Posterior vena cava (tissue), 2 donors: ENCODE data around the gene C2. TPM values are rescaled to one million over a fixed set of nuclear protein-coding genes. Genes with fewer than 3 reads are reported as not detected.

Experiments used
- DNase-seq: peaks from one replicate; pipeline ENCODE4 v3.0.0-alpha.2; 2020; ENCODE audit warnings: low spot score
- intact Hi-C, 2 donors: fragments of 100-400 bp; cut with DNase I; formaldehyde crosslinking; loops; one replicate each; pipeline versions ENCODE4 v1.14.1 to v1.14.2; 2022 to 2023
- total RNA-seq, 2 donors: library from RNA; stranded (reverse); fragmentation: NEBNext Ultra II Directional; extraction: Animal tissue kit (Norgen Biotek cat#: 25700); gene quantifications; one replicate each; pipeline ENCODE4 v1.2.1, GENCODE V29; 2021
- donor health status: DM: yes; HTN: yes; CAD: no.
- donor health status: DM: yes; HTN: yes; CAD: no.

The C2 gene
- total RNA-seq, 2 donors from 2014 or later, result 14.0 to 59.6 TPM

DNA sequence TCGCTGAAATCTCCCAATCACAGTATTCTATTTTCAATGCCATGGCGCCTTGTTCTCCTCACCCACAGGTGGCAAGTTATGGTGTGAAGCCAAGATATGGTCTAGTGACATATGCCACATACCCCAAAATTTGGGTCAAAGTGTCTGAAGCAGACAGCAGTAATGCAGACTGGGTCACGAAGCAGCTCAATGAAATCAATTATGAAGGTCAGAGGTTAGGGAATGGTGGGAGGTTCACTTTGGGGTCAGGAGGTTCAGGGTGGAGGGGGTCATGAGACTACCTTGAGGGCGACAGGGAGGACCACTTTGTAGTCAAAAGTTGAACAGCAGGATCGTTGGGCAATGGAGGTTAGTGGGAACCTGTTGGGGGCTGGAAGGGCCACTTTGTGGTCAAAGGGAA is 20.8 kb downstream of the C2 start:
- DNase-seq, result no peak
- intact Hi-C loops, result no loop called here

- no peak for DNase-seq
- intact Hi-C loops, result no loop called here
Observed at GRCh38 chr6:31948753-31949413, 21.4 kb downstream of the C2 start.

DNA sequence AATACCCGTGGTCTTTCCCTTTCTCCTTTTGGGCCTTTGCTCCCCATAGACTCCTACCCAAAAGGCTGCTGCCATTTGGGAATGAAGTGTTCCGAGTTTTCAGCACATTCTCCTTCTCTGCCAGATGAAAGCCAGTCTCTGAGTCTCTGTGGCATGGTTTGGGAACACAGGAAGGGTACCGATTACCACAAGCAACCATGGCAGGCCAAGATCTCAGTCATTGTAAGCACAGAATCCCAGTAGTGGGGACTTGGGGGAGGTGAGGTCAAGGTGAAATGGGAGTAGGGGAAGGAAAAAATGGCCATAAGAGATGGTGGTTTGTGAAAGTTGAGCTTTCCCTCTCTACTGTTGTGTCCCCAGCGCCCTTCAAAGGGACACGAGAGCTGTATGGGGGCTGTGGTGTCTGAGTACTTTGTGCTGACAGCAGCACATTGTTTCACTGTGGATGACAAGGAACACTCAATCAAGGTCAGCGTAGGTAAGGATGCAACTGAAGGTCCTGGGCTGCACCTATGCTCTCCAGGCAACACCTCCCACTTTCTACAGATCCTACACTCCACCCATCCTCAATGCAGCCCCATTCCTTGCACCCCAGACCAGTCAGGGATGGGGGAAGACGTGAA is 22.5 kb downstream of the C2 start:
- intact Hi-C loops, result loop anchor here (5.0 kb wide), 2 partner anchors 48 to 273 kb away; partner anchors contain the start of gene ZBTB12 (in 2 of the 2)
- no peak for DNase-seq

- intact Hi-C loops, result loop anchor here (5.0 kb wide), 2 partner anchors 50 to 275 kb away; partner anchors contain the start of gene ZBTB12 (in 2 of the 2)
- no peak for DNase-seq
Observed at GRCh38 chr6:31952140-31952805, 24.8 kb downstream of the C2 start.

GRCh38 chr6:31952890-31953289 is 25.4 kb downstream of the C2 start:
- no peak for DNase-seq
- intact Hi-C loops, result loop anchor here (5.0 kb wide), 2 partner anchors 51 to 276 kb away; partner anchors contain the start of gene ZBTB12 (in 2 of the 2)

DNA sequence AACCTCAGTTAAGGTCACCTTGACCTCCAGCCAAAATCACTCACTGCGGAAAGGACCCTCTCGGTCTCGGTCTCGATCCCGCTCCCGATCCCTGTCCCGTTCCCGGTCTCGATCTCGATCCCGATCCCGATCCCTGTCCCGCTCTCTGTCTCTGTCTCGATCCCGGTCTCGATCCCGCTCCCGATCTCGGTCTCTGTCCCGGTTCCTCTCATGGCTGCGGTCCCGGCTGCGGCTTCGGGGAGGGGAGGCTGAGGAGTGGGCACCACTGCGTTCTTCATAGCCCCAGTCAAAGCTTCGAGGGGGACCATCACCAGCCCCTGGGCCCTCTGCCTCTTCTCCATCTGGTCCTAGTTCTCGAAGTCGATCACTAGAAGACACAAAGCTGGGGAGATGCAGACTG is 27.0 kb downstream of the C2 start:
- intact Hi-C loops, result loop anchor here (5.0 kb wide), 2 partner anchors 52 to 277 kb away; partner anchors contain the start of gene ZBTB12 (in 2 of the 2)
- DNase-seq, result no peak

DNA sequence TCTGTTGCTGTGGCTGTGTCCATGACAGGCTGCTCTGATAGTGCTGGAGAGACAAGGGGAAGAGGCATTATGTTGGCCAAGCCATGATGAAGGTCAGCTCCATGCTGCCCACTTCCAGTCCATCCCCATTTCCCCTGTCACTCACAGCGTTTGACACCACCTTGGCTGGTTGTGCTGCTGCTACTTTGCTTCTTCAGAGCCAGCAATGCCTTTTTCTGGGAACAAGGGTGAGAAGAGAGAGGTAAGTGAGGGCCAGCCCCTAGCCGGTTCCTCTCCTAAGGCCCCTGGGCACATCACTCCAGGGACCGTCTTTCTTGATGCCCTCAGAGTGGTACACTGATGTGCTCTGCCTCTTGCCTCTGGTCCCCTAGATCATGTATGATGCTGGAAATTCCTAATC is 29.3 kb downstream of the C2 start:
- no peak for DNase-seq
- intact Hi-C loops, result no loop called here

GRCh38 chr6:31958412-31958740 is 30.9 kb downstream of the C2 start:
- no peak for DNase-seq
- intact Hi-C loops, result no loop called here

DNA sequence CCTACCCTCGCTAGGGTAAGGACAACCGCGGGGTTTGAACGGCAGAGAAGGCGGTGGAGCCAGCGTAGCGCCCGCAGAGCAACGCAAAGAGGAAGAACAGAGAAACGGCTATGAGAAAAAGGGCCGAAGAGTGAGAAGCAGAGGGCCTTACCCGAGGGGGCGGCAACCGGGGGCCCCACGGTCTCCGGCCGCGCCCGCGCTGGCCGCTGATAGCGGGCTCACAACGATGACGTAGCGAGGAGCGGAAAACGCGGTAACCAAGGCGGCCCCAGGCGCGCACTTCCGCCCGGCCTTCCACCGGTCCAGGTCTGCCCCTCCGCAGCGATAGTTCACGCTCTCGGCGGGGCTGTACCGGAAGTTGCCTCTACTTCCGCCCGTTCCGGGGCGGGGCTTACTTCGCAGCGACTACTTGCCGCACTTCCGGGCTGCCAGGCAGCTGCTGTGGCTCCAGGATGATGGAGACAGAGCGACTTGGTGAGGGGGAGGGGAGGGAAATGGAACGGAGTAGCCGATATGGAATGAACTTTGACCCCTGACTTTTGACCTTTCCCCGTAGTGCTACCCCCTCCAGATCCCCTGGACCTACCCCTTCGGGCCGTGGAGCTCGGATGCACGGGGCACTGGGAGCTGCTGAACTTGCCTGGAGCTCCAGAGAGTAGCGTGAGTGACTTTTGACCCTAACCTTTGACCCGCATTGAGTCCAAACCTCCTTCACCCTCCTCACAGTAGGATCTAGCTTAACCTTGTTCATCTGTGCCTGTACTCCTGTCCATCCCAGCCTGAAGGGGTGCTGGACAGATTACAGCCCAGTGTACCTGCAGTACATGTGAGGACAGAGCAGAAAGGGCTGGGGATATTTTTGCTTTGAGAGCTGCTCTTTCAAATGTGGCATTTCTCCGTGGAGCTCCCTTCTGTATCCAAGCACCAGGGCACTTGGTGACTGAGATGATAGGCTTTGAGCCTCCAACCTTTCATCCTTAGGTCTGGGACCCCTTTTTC is 31.5 kb downstream of the C2 start, which contains the start of the genes NELFE and SKIC2:
NELFE (minus strand) TSS at position 231 of the 999 bp plus-strand sequence. CDS start 525 bp downstream, outside the sequence.
SKIC2 (plus strand) TSS at position 435 of the 999 bp plus-strand sequence; CDS start at position 453, 18 bp downstream.
- peak; percentile 100 for DNase-seq
- intact Hi-C loops, result no loop called here

DNA sequence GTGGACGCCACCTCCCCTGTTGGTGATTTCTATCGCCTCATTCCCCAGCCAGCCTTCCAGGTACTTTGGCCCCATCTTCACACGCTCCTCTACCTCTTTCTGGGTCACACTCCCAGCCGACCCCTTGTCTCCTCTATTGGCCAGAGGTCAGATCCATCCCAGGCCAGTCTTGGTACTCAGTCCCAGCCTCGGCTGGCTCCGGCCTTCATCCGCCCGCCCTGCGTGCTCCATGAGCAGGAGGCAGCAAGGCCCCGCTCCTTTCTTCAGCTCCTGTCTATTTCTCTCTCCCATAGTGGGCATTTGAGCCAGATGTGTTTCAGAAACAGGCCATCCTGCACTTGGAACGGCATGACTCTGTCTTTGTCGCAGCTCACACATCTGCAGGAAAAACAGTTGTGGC is 34.1 kb downstream of the C2 start:
- intact Hi-C loops, result no loop called here
- DNase-seq, result no peak

- DNase-seq, result no peak
- intact Hi-C loops, result no loop called here
Observed at GRCh38 chr6:31963921-31964320, 36.4 kb downstream of the C2 start.

DNA sequence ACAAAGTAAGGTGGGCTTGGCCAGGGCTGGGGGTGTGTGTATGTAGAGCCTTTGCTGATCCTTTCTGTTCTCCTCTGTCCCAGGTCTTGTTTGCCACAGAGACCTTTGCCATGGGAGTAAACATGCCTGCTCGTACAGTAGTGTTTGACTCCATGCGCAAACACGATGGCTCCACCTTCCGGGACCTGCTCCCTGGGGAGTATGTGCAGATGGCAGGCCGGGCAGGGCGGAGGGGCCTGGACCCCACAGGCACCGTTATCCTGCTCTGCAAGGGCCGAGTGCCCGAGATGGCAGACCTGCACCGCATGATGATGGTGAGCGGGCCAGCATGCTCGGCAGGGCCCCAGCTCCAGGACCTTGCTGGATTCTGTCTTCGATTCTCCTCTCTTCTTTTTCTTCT is 38.2 kb downstream of the C2 start:
- intact Hi-C loops, result no loop called here

DNA sequence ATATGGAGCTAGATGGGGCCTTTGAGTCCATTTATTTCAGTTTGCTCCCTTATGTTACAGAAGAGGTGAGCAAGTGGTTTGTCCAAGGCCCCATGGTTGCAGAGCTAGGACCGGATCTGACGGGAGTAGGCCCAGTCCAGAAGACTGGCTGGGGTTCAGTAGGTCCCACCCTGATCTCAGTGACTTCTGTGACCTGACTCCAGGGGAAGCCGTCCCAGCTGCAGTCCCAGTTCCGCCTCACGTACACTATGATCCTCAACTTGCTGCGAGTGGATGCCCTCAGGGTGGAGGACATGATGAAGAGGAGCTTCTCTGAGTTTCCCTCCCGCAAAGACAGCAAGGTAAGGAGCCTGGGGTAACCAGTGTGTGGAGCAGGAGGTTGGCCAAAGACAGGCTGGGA is 39.0 kb downstream of the C2 start:
- no peak for DNase-seq
- intact Hi-C loops, result no loop called here

More for the DNA sequence above, 38.2 kb downstream of the C2 start:
- no peak for DNase-seq

DNA sequence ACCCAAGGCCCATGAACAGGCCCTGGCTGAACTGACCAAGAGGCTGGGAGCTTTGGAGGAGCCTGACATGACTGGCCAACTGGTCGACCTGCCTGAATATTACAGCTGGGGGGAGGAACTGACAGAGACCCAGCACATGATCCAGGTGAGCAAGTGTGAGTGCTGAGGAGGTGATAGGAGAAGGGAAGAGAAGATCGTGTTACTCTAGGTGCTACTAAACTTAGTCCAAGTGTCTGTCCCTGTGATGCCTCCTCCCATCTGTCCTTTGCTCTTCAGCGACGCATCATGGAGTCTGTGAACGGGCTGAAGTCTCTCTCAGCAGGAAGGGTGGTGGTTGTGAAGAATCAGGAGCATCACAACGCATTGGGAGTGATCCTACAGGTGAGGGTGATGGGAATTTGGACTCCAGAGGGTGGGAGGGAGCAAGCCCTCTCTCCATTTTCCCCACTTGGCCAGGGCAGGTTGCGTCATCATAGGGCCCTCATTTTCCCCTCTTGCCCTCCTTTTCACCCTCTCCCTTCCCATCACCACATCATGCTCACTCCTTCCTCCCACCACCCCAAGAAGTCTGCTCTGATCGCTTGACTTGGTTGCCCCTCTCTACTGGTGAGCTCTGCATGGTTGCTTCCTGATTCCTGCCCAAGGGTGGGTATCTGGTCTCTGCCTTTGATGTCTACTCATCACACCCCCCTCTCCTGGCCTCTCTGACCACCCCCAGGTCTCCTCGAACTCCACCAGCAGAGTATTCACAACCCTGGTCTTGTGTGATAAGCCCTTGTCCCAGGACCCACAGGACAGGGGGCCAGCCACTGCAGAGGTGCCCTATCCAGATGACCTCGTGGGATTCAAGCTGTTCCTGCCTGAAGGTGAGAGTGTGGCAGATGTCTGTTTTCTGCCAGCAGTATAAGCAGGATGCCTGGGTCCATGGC is 39.7 kb downstream of the C2 start:
- peak; percentile 45 for DNase-seq
- intact Hi-C loops, result no loop called here

DNA sequence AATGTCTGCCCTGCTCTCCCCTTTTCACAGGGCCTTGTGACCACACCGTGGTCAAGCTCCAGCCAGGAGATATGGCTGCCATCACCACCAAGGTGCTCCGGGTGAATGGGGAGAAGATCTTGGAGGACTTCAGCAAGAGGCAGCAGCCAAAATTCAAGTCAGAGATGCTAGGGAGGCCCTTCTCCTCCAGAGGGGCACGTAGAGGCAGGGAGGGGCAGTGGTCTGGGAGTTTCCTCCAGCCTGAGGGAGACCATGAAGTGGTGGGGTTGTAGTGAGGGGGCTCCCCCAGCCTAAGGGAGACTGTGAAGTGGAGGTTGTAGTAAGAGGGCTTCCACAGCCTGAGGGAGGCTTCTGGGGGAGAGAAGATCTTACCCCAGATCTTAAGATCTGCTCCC is 40.4 kb downstream of the C2 start:
- no peak for DNase-seq
- intact Hi-C loops, result no loop called here

DNA sequence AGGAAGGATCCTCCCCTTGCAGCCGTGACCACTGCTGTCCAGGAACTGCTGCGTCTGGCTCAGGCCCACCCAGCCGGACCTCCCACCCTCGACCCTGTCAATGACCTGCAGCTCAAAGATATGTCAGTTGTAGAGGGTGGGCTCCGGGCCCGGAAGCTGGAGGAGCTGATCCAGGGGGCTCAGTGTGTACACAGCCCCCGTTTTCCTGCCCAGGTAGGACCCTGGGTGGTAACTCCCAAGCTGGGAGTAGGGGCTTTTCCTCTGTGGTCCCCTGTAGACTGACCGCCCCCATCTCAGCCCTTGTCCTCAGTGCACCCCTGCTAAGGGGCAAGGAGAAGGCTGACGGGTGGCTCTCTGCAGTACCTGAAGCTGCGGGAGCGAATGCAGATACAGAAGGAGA is 40.8 kb downstream of the C2 start:
- peak; percentile 75 for DNase-seq
- intact Hi-C loops, result no loop called here

DNA sequence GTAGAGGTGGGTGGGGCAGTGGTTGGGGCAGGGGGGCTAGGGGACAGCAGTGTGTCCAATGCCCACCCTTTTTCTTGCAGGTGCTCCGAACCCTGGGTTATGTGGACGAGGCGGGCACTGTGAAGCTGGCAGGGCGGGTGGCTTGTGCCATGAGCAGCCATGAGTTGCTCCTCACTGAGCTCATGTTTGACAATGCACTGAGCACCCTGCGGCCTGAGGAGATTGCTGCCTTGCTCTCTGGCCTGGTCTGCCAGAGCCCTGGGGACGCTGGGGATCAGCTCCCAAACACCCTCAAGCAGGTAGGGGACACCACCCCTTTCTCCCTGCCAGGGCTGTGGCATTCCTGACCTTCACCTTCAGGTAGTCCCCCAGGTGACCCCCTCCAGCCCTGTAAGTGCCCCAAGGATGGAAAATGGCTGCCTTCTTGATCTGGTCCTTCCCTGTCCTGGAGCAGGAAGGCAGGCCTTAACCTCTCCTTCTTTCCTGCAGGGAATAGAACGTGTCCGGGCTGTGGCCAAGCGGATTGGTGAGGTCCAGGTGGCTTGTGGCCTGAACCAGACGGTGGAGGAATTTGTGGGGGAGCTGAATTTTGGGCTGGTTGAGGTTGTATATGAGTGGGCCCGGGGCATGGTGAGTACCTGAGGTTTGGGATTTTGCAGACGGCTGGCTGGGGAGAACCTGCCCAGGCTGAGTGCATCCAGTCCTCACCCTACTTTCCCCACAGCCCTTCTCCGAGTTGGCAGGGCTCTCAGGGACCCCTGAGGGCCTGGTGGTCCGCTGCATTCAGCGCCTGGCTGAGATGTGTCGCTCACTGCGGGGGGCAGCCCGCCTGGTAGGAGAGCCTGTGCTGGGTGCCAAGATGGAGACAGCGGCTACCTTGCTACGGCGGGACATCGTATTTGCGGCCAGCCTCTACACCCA is 41.5 kb downstream of the C2 start:
- DNase-seq, result peak; percentile 78
- intact Hi-C loops, result no loop called here
